HepG2 (cell line): ENCODE results near the gene C1QTNF12. TPM values are rescaled to one million over a fixed set of nuclear protein-coding genes. Genes with fewer than 3 reads are reported as not detected.

Source experiments
- ATAC-seq: fragments of 200-7000 bp; cut with Tn5 transposase; 3 replicates; pipeline ENCODE4 v1.9.1; 2020; ENCODE audit warnings: mild to moderate bottlenecking, moderate library complexity
- BruUV-seq: library from RNA; stranded (reverse); fragments of 400-500 nt; replicated peaks from 2 replicates; lab custom pipeline; 2021; lab: Mats Ljungman, UMichigan
- CTCF ChIA-PET: fragments of 300-600 bp; formaldehyde crosslinking; extraction: SDS; loops from one replicate; lab custom pipeline; 2021; ENCODE audit warnings: low total read pairs, inconsistent platforms, low intra/inter-chr PET ratio; lab: Yijun Ruan, JAX
- POLR2A ChIA-PET: fragments of 350-600 bp; sonication (Branson Sonifier 250); formaldehyde crosslinking; loops from one replicate; lab custom pipeline; 2020; ENCODE audit warnings: antibody characterized with exemption, inconsistent platforms; lab: Yijun Ruan, JAX
- DNase-seq: peaks from one replicate; pipeline ENCODE4 v3.0.0-alpha.2; 2015; ENCODE audit warnings: low spot score
- FAIRE-seq: peaks from 3 replicates; lab custom pipeline; 2011; peaks lifted over from hg19 to GRCh38; lab: Jason Lieb, UNC
- H2AFZ ChIP-seq: one replicate; pipeline ENCODE4 v1.6.1; 2011; ENCODE audit warnings: low read length, inconsistent platforms
- H3K27ac ChIP-seq: fragments of 300-600 bp; 3 replicates; pipeline ENCODE4 v1.8.0; 2011; ENCODE audit warnings: mixed run types, mild to moderate bottlenecking, mixed read lengths, low read length, inconsistent platforms; ENCODE audit not compliant: insufficient read depth; ENCODE audit errors: extremely low read length
- H3K27me3 ChIP-seq, 2 experiments: fragments of 200-600 bp in 1 of 2; 2 replicates in 1 of 2; 3 replicates in 1 of 2; pipeline versions ENCODE4 v1.6.0 to v1.8.0; 2011; ENCODE audit warnings: low read length in 2 of 2, mild to moderate bottlenecking in 2 of 2, moderate library complexity in 2 of 2, inconsistent platforms in 1 of 2; ENCODE audit not compliant: insufficient read depth in 2 of 2, control insufficient read depth in 1 of 2
- H3K36me3 ChIP-seq, 2 experiments: fragments of 200-600 bp in 1 of 2; replicated peaks in 1 of 2; 2 replicates in 1 of 2; 3 replicates in 1 of 2; pipeline versions ENCODE4 v1.5.1 to v1.8.0; 2011; ENCODE audit warnings: low read length in 2 of 2, inconsistent platforms in 1 of 2; ENCODE audit not compliant: insufficient read depth in 2 of 2, control insufficient read depth in 1 of 2
- H3K4me1 ChIP-seq: 2 replicates; pipeline ENCODE4 v1.5.1; 2012; ENCODE audit warnings: low read length, inconsistent platforms; ENCODE audit not compliant: insufficient read depth
- H3K4me2 ChIP-seq: 2 replicates; pipeline ENCODE4 v1.6.0; 2011; ENCODE audit warnings: low read depth, low read length, inconsistent platforms
- H3K4me3 ChIP-seq, 3 experiments: fragments of 200-600 bp in 1 of 3; sonication (generic), shearing (Covaris generic) in 1 of 3; replicated peaks in 1 of 3; 2 replicates each; pipeline ENCODE4 v1.5.1; 2011 to 2016; ENCODE audit warnings: low read length in 3 of 3, inconsistent platforms in 2 of 3, low read depth in 2 of 3, mild to moderate bottlenecking in 2 of 3, control low read depth in 1 of 3, mixed read lengths in 1 of 3; ENCODE audit not compliant: insufficient read depth in 1 of 3
- H3K79me2 ChIP-seq: one replicate; pipeline ENCODE4 v1.6.1; 2011; ENCODE audit warnings: low read length, inconsistent platforms; ENCODE audit not compliant: insufficient read depth
- H3K9ac ChIP-seq: 2 replicates; pipeline ENCODE4 v1.6.0; 2011; ENCODE audit warnings: mild to moderate bottlenecking, low read depth, low read length, inconsistent platforms; ENCODE audit not compliant: insufficient read depth
- H3K9me3 ChIP-seq: 2 replicates; pipeline ENCODE4 v1.5.1; 2012; ENCODE audit warnings: mild to moderate bottlenecking, low read length
- H4K20me1 ChIP-seq: 2 replicates; pipeline ENCODE4 v1.6.0; 2011; ENCODE audit warnings: inconsistent platforms, mild to moderate bottlenecking, low read length, moderate library complexity; ENCODE audit not compliant: insufficient read depth
- FOXJ3 ChIP-seq: sonication (generic); formaldehyde crosslinking; IDR thresholded peaks from 2 replicates; pipeline ENCODE4 v1.4.0; 2020; ENCODE audit warnings: missing genetic modification reagents, mild to moderate bottlenecking, borderline replicate concordance
- MAFF ChIP-seq: IDR thresholded peaks from 2 replicates; pipeline ENCODE4 v1.6.1; 2011; ENCODE audit warnings: low read depth, low read length, improper control_type of control experiment
- MTF1 ChIP-seq: sonication (generic); formaldehyde crosslinking; IDR thresholded peaks from 2 replicates; pipeline ENCODE4 v1.5.0; 2020; ENCODE audit warnings: missing genetic modification reagents
- NR1H2 ChIP-seq: sonication (generic); formaldehyde crosslinking; IDR thresholded peaks from 2 replicates; pipeline ENCODE4 v1.8.1; 2022; ENCODE audit warnings: low read depth, missing genetic modification reagents, borderline replicate concordance
- NR3C1 ChIP-seq: sonication (generic); formaldehyde crosslinking; IDR thresholded peaks from 2 replicates; pipeline ENCODE4 v1.4.0; 2020; ENCODE audit warnings: missing genetic modification reagents
- RBM22 ChIP-seq: fragments of 200-400 bp; formaldehyde crosslinking; optimal IDR thresholded peaks from 2 replicates; pipeline ENCODE3; 2017; ENCODE audit warnings: mild to moderate bottlenecking, low read length, moderate library complexity
- ZBTB7B ChIP-seq: sonication (generic); formaldehyde crosslinking; IDR thresholded peaks from 2 replicates; pipeline ENCODE4 v1.4.0; 2020; ENCODE audit warnings: missing genetic modification reagents
- ZFX ChIP-seq: sonication (generic); formaldehyde crosslinking; IDR thresholded peaks from 2 replicates; pipeline ENCODE4 v1.4.0; 2020; ENCODE audit warnings: mild to moderate bottlenecking, low read depth, missing genetic modification reagents, moderate library complexity
- ZKSCAN8 ChIP-seq: IDR thresholded peaks from 2 replicates; pipeline ENCODE4 v1.6.1; 2016; ENCODE audit warnings: borderline replicate concordance, missing genetic modification reagents, missing compliant biosample characterization
- ZNF205 ChIP-seq: IDR thresholded peaks from 2 replicates; pipeline ENCODE4 v1.6.1; 2018; ENCODE audit warnings: missing biosample characterization, missing genetic modification reagents
- ZNF256 ChIP-seq: sonication (generic); formaldehyde crosslinking; conservative IDR thresholded peaks from 2 replicates; pipeline ENCODE4 v1.4.0; 2020; ENCODE audit warnings: missing genetic modification reagents
- ZNF331 ChIP-seq: sonication (generic); formaldehyde crosslinking; IDR thresholded peaks from 2 replicates; pipeline ENCODE4 v1.4.0; 2020; ENCODE audit warnings: missing genetic modification reagents
- ZNF550 ChIP-seq: sonication (generic); formaldehyde crosslinking; IDR thresholded peaks from 2 replicates; pipeline ENCODE4 v1.4.0; 2020; ENCODE audit warnings: mild to moderate bottlenecking, missing genetic modification reagents, borderline replicate concordance
- ZNF703 ChIP-seq: sonication (generic); formaldehyde crosslinking; IDR thresholded peaks from 2 replicates; pipeline ENCODE4 v1.5.1; 2020; ENCODE audit warnings: missing genetic modification reagents, mild to moderate bottlenecking, moderate library complexity, borderline replicate concordance
- WGBS: methylation state at CpG from one replicate; pipeline ENCODE4 v1.1.6; 2017; ENCODE audit warnings: low lambda C conversion rate; 5-methylcytosine and 5-hydroxymethylcytosine counted together
- in situ Hi-C: cut with HindIII; loops from 2 replicates; pipeline ENCODE4 v1.10.0; 2017; ENCODE audit warnings: low pct_unique_long_range_greater_than_20kb; ENCODE audit not compliant: extremely low pct_ligation_motif_present
- intact Hi-C: fragments of 100-400 bp; cut with micrococcal nuclease; formaldehyde crosslinking; loops from one replicate; pipeline ENCODE4 v1.10.0; 2022; ENCODE audit not compliant: unreplicated experiment
- polyA plus RNA-seq, 8 experiments: library from polyadenylated mRNA; depleted of rRNA in 3 of 8; stranded (reverse) in 7 of 8; unstranded in 1 of 8; fragments of >200 nt; fragmentation: Illumina TruSeq in 4 of 8; extraction: Trizol in 4 of 8; gene quantifications; 2 replicates each; pipeline versions ENCODE4 v1.2.1 to v1.2.3, GENCODE V29; 2011 to 2016; ENCODE audit warnings: low read depth in 4 of 8, missing spikeins in 1 of 8, mixed read lengths in 1 of 8; ENCODE audit not compliant: insufficient read depth in 1 of 8
- total RNA-seq, 5 experiments: library from RNA; depleted of rRNA; stranded (reverse); fragments of >200 nt; fragmentation: Illumina TruSeq; extraction: Trizol; gene quantifications; 2 replicates each; pipeline ENCODE4 v1.2.3, GENCODE V29; 2016; ENCODE audit warnings: low read depth in 1 of 5
- TF ChIP-seq, protein P1 (sequence below): sonication (generic); formaldehyde crosslinking; IDR thresholded peaks from 2 replicates; pipeline ENCODE4 v1.4.0; 2020; ENCODE audit warnings: missing genetic modification reagents
- TF ChIP-seq, protein P2 (sequence below): IDR thresholded peaks from 2 replicates; pipeline ENCODE4 v1.6.1; 2016; ENCODE audit warnings: control low read depth

The C1QTNF12 gene
- total and polyA plus RNA-seq, 2 of the 13 experiments (the other 11 are each of a cell fraction or from before 2014, with no cell fraction given), result 0.18 to 0.64 TPM

DNA sequence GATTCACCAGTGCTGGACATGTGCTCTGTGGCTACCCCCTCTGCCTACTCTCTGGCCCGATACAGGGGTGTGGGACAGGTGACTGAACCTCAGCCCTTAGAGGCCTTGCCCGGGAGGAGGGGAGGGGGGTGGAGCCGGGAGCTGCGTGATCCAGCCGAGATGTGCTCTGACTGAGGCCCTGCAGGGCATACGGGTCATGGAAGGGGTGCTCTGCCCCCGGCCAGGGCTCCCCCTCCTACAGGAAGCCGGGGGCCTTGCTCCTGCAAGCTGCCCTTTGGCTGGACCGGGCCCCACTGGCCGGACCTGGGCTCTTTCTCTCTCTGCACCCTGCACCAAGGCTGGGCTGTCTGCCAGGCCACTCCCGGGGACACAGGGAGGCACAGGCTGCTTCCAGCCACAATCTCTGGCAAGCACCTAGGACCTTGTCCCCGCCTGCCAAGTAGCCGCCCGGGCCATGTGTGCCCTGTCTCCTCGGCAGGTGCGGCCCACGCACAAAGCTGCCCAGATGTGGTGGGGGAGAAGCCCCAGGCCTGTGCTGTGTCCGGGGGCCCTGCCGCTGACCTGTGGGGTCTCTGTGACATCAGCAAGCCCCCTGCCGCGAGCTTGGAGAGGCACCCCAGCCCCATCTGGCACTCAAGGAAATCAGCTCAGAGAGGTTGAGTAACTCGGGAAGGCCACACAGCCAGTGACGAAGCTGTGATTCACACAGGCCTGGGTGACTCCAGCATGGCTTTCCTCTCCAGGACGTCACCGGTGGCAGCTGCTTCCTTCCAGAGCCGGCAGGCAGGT, 35.2 kb upstream of the C1QTNF12 start:
- peak overlapping the region; percentile 21 to 59 (median 27); a peak in 5 of 6 replicates for H3K4me3 ChIP-seq
- H3K4me1 ChIP-seq, result peaks cover 56% of the 10 kb centered on the region
- H2AFZ ChIP-seq, result no peak overlapping the region
- POLR2A ChIA-PET, result interaction anchor here (1.0 to 1.5 kb wide), 5 partner anchors 8 to 157 kb away, joined by 3 to 7 read pairs (median 6); partner anchors contain the start of gene UBE2J2
- 0% methylated on average over 5 of the region's 26 CpGs for WGBS
- BruUV-seq, result TSS peak; percentile 70
- no peaks in the 10 kb centered on the region for H4K20me1 ChIP-seq
- intact Hi-C loops (no loop called here), in situ Hi-C loops (no loop called here)
- FAIRE-seq (peak; percentile 28), ATAC-seq (peak; percentile 78), DNase-seq (peak; percentile 67)
- no peaks in the 10 kb centered on the region for H3K36me3 ChIP-seq
- H3K27ac ChIP-seq, result peak overlapping the region; percentile 73
- CTCF ChIA-PET, result no interaction called here
- no peaks in the 10 kb centered on the region for H3K9me3 ChIP-seq
- H3K79me2 ChIP-seq, result no peaks in the 10 kb centered on the region
- peaks cover 0 to 2% of the 10 kb centered on the region in 2 experiments; a peak in 1 of 5 replicates for H3K27me3 ChIP-seq
- H3K9ac ChIP-seq, result peak overlapping the region; percentile 48
- peak overlapping the region; percentile 82 for H3K4me2 ChIP-seq
- TF ChIP-seq ZKSCAN8 (CRISPR knock-in tag), result no peak
- no peak for TF ChIP-seq ZNF703 (CRISPR knock-in tag)
- peak; percentile 78; the same call in 1 of the 2 replicates for TF ChIP-seq ZBTB7B (CRISPR knock-in tag)
- TF ChIP-seq FOXJ3, result no peak
- no peak for TF ChIP-seq ZNF550
- no peak for TF ChIP-seq MTF1 (CRISPR knock-in tag)
- no peak; the same call in 1 of the 2 replicates for TF ChIP-seq ZNF205 (CRISPR knock-in tag)
- no peak for TF ChIP-seq ZNF256 (CRISPR knock-in tag)
- peak; percentile 83 for TF ChIP-seq ZFX (CRISPR knock-in tag)
- TF ChIP-seq MAFF, result no peak
- no peak for TF ChIP-seq NR1H2 (CRISPR knock-in tag)
- TF ChIP-seq RBM22, result no peak
- no peak for TF ChIP-seq NR3C1 (CRISPR knock-in tag)
- TF ChIP-seq, protein P1, sequence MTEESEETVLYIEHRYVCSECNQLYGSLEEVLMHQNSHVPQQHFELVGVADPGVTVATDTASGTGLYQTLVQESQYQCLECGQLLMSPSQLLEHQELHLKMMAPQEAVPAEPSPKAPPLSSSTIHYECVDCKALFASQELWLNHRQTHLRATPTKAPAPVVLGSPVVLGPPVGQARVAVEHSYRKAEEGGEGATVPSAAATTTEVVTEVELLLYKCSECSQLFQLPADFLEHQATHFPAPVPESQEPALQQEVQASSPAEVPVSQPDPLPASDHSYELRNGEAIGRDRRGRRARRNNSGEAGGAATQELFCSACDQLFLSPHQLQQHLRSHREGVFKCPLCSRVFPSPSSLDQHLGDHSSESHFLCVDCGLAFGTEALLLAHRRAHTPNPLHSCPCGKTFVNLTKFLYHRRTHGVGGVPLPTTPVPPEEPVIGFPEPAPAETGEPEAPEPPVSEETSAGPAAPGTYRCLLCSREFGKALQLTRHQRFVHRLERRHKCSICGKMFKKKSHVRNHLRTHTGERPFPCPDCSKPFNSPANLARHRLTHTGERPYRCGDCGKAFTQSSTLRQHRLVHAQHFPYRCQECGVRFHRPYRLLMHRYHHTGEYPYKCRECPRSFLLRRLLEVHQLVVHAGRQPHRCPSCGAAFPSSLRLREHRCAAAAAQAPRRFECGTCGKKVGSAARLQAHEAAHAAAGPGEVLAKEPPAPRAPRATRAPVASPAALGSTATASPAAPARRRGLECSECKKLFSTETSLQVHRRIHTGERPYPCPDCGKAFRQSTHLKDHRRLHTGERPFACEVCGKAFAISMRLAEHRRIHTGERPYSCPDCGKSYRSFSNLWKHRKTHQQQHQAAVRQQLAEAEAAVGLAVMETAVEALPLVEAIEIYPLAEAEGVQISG (CRISPR knock-in tag), result peak; percentile 90
- TF ChIP-seq, protein P2, sequence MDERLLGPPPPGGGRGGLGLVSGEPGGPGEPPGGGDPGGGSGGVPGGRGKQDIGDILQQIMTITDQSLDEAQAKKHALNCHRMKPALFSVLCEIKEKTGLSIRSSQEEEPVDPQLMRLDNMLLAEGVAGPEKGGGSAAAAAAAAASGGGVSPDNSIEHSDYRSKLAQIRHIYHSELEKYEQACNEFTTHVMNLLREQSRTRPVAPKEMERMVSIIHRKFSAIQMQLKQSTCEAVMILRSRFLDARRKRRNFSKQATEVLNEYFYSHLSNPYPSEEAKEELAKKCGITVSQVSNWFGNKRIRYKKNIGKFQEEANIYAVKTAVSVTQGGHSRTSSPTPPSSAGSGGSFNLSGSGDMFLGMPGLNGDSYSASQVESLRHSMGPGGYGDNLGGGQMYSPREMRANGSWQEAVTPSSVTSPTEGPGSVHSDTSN, result no peak
- TF ChIP-seq ZNF331 (CRISPR knock-in tag), result 0 out of 2 replicates have a peak, but pooled peaks have one; percentile 10
